Left lung (tissue), 10 donors: Measurements from ENCODE around the gene MRGPRD. TPM values are rescaled to one million over a fixed set of nuclear protein-coding genes. Genes with fewer than 3 reads are reported as not detected.

ENCODE experiments used
- ATAC-seq: fragments of 200-7000 bp; cut with Tn5 transposase; one replicate; pipeline ENCODE4 v1.9.1; 2020; ENCODE audit warnings: moderate library complexity
- DNase-seq, 4 donors: peaks; one replicate each; pipeline ENCODE4 v3.0.0-alpha.2; 2013 to 2020
- H3K27ac ChIP-seq, 2 donors: fragments of 200-600 bp; sonication (generic) in 1 of 2; one replicate each; pipeline versions ENCODE4 v1.5.0 to v1.8.0; 2020 to 2021
- H3K27me3 ChIP-seq, 2 donors: fragments of 200-600 bp; sonication (generic) in 1 of 2; one replicate each; pipeline versions ENCODE4 v1.5.0 to v1.8.0; 2020 to 2021
- H3K36me3 ChIP-seq, 2 donors: fragments of 200-600 bp; sonication (generic) in 1 of 2; one replicate each; pipeline versions ENCODE4 v1.5.0 to v1.8.0; 2020 to 2021
- H3K4me1 ChIP-seq, 2 donors: fragments of 200-600 bp; one replicate each; pipeline ENCODE4 v1.8.0; 2021
- H3K4me3 ChIP-seq, 2 donors: fragments of 200-600 bp; sonication (generic) in 1 of 2; one replicate each; pipeline versions ENCODE4 v1.5.0 to v1.8.0; 2020 to 2021; ENCODE audit warnings: mild to moderate bottlenecking in 1 of 2
- H3K9me3 ChIP-seq, 2 donors: fragments of 200-600 bp; sonication (generic) in 1 of 2; one replicate each; pipeline versions ENCODE4 v1.5.0 to v1.8.0; 2020 to 2021
- intact Hi-C, 2 donors: fragments of 100-400 bp; cut with DNase I; formaldehyde crosslinking; loops; one replicate each; pipeline versions ENCODE4 v1.11.2 to v1.14.2; 2022
- polyA plus RNA-seq, 6 donors: library from polyadenylated mRNA; unstranded; fragments of 120-200 nt; gene quantifications; one replicate each; pipeline ENCODE4 v1.2.1, GENCODE V29; 2013; ENCODE audit not compliant: insufficient read length in 6 of 6
- total RNA-seq, 2 donors: library from RNA; stranded (reverse); fragmentation: NEBNext Ultra II Directional; extraction: Animal tissue kit (Norgen Biotek cat#: 25700); gene quantifications; one replicate each; pipeline ENCODE4 v1.2.1, GENCODE V29; 2021
- TF ChIP-seq, protein P1 (sequence below), 2 donors: fragments of 200-600 bp; sonication (generic) in 1 of 2; IDR thresholded peaks; one replicate each; pipeline versions ENCODE4 v1.5.0 to v1.8.0; 2021; ENCODE audit warnings: antibody characterized with exemption in 2 of 2
- donor health status: DM: no; HTN: yes; CAD: no.
- donor health status: DM: no; HTN: no; CAD: no.

Gene MRGPRD
- total and polyA plus RNA-seq, 8 donors, result not detected

- DNase-seq (no peak), ATAC-seq (no peak)
- no peak overlapping the region for H3K27ac ChIP-seq
- H3K9me3 ChIP-seq, result no peaks in the 10 kb centered on the region
- no peak overlapping the region for H3K4me3 ChIP-seq
- intact Hi-C loops, result loop anchor here in 1 of 2 donors (10.0 kb wide), 1 partner anchor 149 kb away; no protein-coding TSS in a partner anchor
- no peaks in the 10 kb centered on the region for H3K27me3 ChIP-seq
- peaks cover 0 to 92% of the 10 kb centered on the region in 2 donors for H3K36me3 ChIP-seq
- TF ChIP-seq, protein P1, sequence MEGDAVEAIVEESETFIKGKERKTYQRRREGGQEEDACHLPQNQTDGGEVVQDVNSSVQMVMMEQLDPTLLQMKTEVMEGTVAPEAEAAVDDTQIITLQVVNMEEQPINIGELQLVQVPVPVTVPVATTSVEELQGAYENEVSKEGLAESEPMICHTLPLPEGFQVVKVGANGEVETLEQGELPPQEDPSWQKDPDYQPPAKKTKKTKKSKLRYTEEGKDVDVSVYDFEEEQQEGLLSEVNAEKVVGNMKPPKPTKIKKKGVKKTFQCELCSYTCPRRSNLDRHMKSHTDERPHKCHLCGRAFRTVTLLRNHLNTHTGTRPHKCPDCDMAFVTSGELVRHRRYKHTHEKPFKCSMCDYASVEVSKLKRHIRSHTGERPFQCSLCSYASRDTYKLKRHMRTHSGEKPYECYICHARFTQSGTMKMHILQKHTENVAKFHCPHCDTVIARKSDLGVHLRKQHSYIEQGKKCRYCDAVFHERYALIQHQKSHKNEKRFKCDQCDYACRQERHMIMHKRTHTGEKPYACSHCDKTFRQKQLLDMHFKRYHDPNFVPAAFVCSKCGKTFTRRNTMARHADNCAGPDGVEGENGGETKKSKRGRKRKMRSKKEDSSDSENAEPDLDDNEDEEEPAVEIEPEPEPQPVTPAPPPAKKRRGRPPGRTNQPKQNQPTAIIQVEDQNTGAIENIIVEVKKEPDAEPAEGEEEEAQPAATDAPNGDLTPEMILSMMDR (IDR thresholded peaks at IDR 0.05), result no peak
- H3K4me1 ChIP-seq, result no peaks in the 10 kb centered on the region
Measured at GRCh38 chr11:68936358-68936636, 44.5 kb downstream of the MRGPRD start.

- H3K9me3 ChIP-seq, result no peaks in the 10 kb centered on the region
- DNase-seq, result no peak
- H3K4me1 ChIP-seq, result no peaks in the 10 kb centered on the region
- H3K27ac ChIP-seq, result no peak overlapping the region
- peaks cover 0 to 96% of the 10 kb centered on the region in 2 donors for H3K36me3 ChIP-seq
- no peak for ATAC-seq
- no peak overlapping the region for H3K4me3 ChIP-seq
- no peaks in the 10 kb centered on the region for H3K27me3 ChIP-seq
- intact Hi-C loops, result loop anchor here in 1 of 2 donors (10.0 kb wide), 1 partner anchor 149 kb away; no protein-coding TSS in a partner anchor
- TF ChIP-seq, protein P1 (IDR thresholded peaks at IDR 0.05), result no peak
Measured at GRCh38 chr11:68935516-68936357, 45.0 kb downstream of the MRGPRD start.

- no peaks in the 10 kb centered on the region for H3K27me3 ChIP-seq
- H3K4me3 ChIP-seq, result no peak overlapping the region
- H3K27ac ChIP-seq, result no peak overlapping the region
- H3K9me3 ChIP-seq, result no peaks in the 10 kb centered on the region
- no peaks in the 10 kb centered on the region for H3K4me1 ChIP-seq
- intact Hi-C loops, result loop anchor here in 1 of 2 donors (10.0 kb wide), 1 partner anchor 150 kb away; no protein-coding TSS in a partner anchor
- TF ChIP-seq, protein P1 (IDR thresholded peaks at IDR 0.05), result no peak
- DNase-seq (no peak), ATAC-seq (no peak)
- peaks cover 0 to 96% of the 10 kb centered on the region in 2 donors for H3K36me3 ChIP-seq
Measured at GRCh38 chr11:68935066-68935465, 45.7 kb downstream of the MRGPRD start.

- Histone ChIP-seq H3K27ac (no peak overlapping the region), H3K4me1 (no peaks in the 10 kb centered on the region), H3K27me3 (no peaks in the 10 kb centered on the region), H3K36me3 (peaks cover 0 to 96% of the 10 kb centered on the region in 2 donors), H3K9me3 (no peaks in the 10 kb centered on the region), H3K4me3 (no peak overlapping the region)
- ATAC-seq (no peak), DNase-seq (no peak)
- intact Hi-C loops, result loop anchor here in 1 of 2 donors (10.0 kb wide), 1 partner anchor 150 kb away; no protein-coding TSS in a partner anchor
- TF ChIP-seq, protein P1 (IDR thresholded peaks at IDR 0.05), result no peak
Measured at GRCh38 chr11:68934666-68935065, 46.1 kb downstream of the MRGPRD start.

- Histone ChIP-seq H3K27me3 (no peaks in the 10 kb centered on the region), H3K4me1 (no peaks in the 10 kb centered on the region), H3K9me3 (no peaks in the 10 kb centered on the region), H3K36me3 (peaks cover 0 to 96% of the 10 kb centered on the region in 2 donors), H3K27ac (no peak overlapping the region), H3K4me3 (no peak overlapping the region)
- DNase-seq (no peak), ATAC-seq (no peak)
- intact Hi-C loops, result loop anchor here in 1 of 2 donors (10.0 kb wide), 1 partner anchor 151 kb away; no protein-coding TSS in a partner anchor
- TF ChIP-seq, protein P1 (IDR thresholded peaks at IDR 0.05), result no peak
Measured at GRCh38 chr11:68934321-68934645, 46.5 kb downstream of the MRGPRD start.
